ENCODE measurements around the gene PRCD.

DNA sequence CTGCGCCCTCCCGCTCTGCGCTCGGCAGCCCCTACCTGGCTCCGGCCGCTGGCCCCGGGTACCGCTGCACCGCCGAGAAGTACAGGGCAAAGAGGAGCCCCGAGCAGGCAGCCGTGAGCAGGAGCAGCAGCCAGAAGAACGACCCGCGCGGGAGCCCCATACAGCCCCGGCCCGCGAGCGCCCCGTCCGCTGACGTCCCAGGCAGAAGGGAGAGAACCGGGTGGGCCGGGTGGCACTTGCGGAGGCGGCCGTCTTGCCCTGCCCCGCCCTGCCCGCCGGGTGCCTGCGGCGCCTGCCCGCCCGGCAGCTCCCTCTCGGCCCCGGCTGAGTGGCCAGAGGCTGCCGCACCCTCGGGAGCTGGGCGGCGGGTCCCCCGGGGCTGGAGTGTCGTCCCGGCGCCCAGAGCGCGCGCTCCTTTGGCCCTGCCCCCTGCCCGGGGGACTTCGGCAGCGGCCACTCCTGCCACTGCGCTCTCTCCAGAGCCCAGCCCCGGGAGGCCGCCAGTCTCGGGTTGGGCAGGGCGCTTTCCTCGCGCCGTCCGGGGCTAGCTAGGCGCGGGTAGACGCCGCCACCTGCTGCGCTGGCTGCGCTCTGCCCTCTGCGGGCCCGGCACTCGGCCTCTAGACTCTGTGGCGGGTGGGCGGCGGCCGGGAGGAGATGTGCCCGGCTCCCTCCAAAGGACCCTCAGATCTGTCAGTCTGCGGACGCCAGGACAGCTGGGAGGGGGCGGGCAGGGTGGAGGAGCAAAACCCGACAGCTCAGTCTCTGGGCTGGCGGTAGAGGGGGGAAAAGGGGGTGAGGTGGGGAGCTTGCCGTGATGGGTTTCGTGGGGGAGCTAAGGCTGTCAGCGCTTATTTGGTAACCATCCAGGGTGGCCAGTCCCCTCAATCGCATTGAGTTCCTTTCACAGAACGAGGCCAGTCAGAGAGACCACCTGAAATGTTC, 46.1 kb downstream of the PRCD start, which contains the start of gene ST6GALNAC2:
- peak in 5 of 6 experiments; percentile 25 to 58 (median 51) for TF ChIP-seq CTCF (IDR thresholded peaks at IDR 0.05)
- peak in 2 of 4 donors; percentile 52 to 68 for TF ChIP-seq POLR2A (IDR thresholded peaks at IDR 0.05)

All from esophagus squamous epithelium (tissue), 4 donors.